IMR-90 (cell line): ENCODE measurements around the gene MFRP. TPM values are rescaled to one million over a fixed set of nuclear protein-coding genes. Genes with fewer than 3 reads are reported as not detected.

Experiments
- ATAC-seq: fragments of 200-7000 bp; cut with Tn5 transposase; 2 replicates; pipeline ENCODE4 v1.9.1; 2020; ENCODE audit warnings: low read depth, mild to moderate bottlenecking, moderate library complexity
- BruUV-seq: library from RNA; stranded (reverse); fragments of 400-500 nt; replicated peaks from 2 replicates; lab custom pipeline; 2021; lab: Mats Ljungman, UMichigan
- CTCF ChIA-PET: fragments of 300-600 bp; formaldehyde crosslinking; extraction: SDS; loops from one replicate; lab custom pipeline; 2021; ENCODE audit warnings: antibody characterized with exemption; lab: Yijun Ruan, JAX
- POLR2A ChIA-PET: fragments of 300-600 bp; sonication (Branson Sonifier 250); formaldehyde crosslinking; loops from one replicate; lab custom pipeline; 2022; ENCODE audit warnings: antibody characterized with exemption; ENCODE audit not compliant: unreplicated experiment; lab: Charles Lee
- DNase-seq: peaks from one replicate; pipeline ENCODE4 v3.0.0; 2013
- H2AFZ ChIP-seq: replicated peaks from 2 replicates; pipeline ENCODE3; 2013; ENCODE audit warnings: low read length, mild to moderate bottlenecking; ENCODE audit not compliant: poor library complexity
- H2AK5ac ChIP-seq: 2 replicates; pipeline ENCODE4 v1.6.1; 2013; ENCODE audit warnings: low read depth, low read length, inconsistent platforms
- H2AK9ac ChIP-seq: replicated peaks from 2 replicates; pipeline ENCODE3; 2013; ENCODE audit warnings: mild to moderate bottlenecking, low read depth, low read length, moderate library complexity; ENCODE audit not compliant: poor library complexity
- H2BK120ac ChIP-seq: 2 replicates; pipeline ENCODE4 v1.6.1; 2013; ENCODE audit warnings: low read depth, low read length, inconsistent platforms
- H2BK15ac ChIP-seq: 3 replicates; pipeline ENCODE4 v1.6.1; 2013; ENCODE audit warnings: low read depth, low read length, inconsistent platforms
- H2BK20ac ChIP-seq: 2 replicates; pipeline ENCODE4 v1.6.1; 2013; ENCODE audit warnings: low read depth, mild to moderate bottlenecking, inconsistent platforms, low read length, moderate library complexity
- H2BK5ac ChIP-seq: 2 replicates; pipeline ENCODE4 v1.6.1; 2013; ENCODE audit warnings: mild to moderate bottlenecking, low read depth, low read length, inconsistent platforms; ENCODE audit not compliant: poor library complexity, severe bottlenecking
- H3K14ac ChIP-seq: replicated peaks from 2 replicates; pipeline ENCODE4 v1.6.1; 2013; ENCODE audit warnings: low read depth, low read length, inconsistent platforms
- H3K18ac ChIP-seq: 2 replicates; pipeline ENCODE4 v1.6.1; 2013; ENCODE audit warnings: low read depth, low read length, control low read depth
- H3K23ac ChIP-seq: 2 replicates; pipeline ENCODE4 v1.6.1; 2013; ENCODE audit warnings: low read depth, low read length, inconsistent platforms
- H3K27ac ChIP-seq: 2 replicates; pipeline ENCODE4 v1.5.1; 2013; ENCODE audit warnings: mild to moderate bottlenecking, control low read depth, low read length; ENCODE audit not compliant: insufficient read depth
- H3K27me3 ChIP-seq: 2 replicates; pipeline ENCODE4 v1.6.1; 2013; ENCODE audit warnings: low read length; ENCODE audit not compliant: control insufficient read depth, insufficient read depth
- H3K36me3 ChIP-seq: 2 replicates; pipeline ENCODE4 v1.6.1; 2013; ENCODE audit warnings: low read length, mixed read lengths; ENCODE audit not compliant: control insufficient read depth, insufficient read depth
- H3K4ac ChIP-seq: 2 replicates; pipeline ENCODE4 v1.6.1; 2013; ENCODE audit warnings: low read depth, low read length, inconsistent platforms
- H3K4me1 ChIP-seq: 2 replicates; pipeline ENCODE4 v1.6.1; 2013; ENCODE audit warnings: low read length, mixed read lengths; ENCODE audit not compliant: control insufficient read depth, insufficient read depth
- H3K4me2 ChIP-seq: 2 replicates; pipeline ENCODE4 v1.6.1; 2013; ENCODE audit warnings: low read depth, mild to moderate bottlenecking, control low read depth, low read length, moderate library complexity
- H3K4me3 ChIP-seq: 2 replicates; pipeline ENCODE4 v1.5.1; 2013; ENCODE audit warnings: low read depth, mild to moderate bottlenecking, control low read depth, low read length, moderate library complexity; ENCODE audit not compliant: insufficient read depth
- H3K56ac ChIP-seq: 2 replicates; pipeline ENCODE4 v1.6.1; 2013; ENCODE audit warnings: low read length, inconsistent platforms; ENCODE audit not compliant: insufficient read depth; ENCODE audit errors: extremely low read depth
- H3K79me1 ChIP-seq, 2 experiments: 2 replicates each; pipeline ENCODE4 v1.6.1; 2013; ENCODE audit warnings: low read length in 2 of 2, inconsistent platforms in 1 of 2, low read depth in 1 of 2
- H3K9ac ChIP-seq: 2 replicates; pipeline ENCODE4 v1.6.1; 2013; ENCODE audit warnings: low read depth, low read length, control low read depth
- H3K9me1 ChIP-seq: 2 replicates; pipeline ENCODE4 v1.6.1; 2013; ENCODE audit warnings: low read length, inconsistent platforms; ENCODE audit not compliant: insufficient read depth
- H3K9me3 ChIP-seq: 2 replicates; pipeline ENCODE4 v1.6.1; 2013; ENCODE audit warnings: low read length; ENCODE audit not compliant: control insufficient read depth, insufficient read depth
- H4K20me1 ChIP-seq: 2 replicates; pipeline ENCODE4 v1.6.1; 2013; ENCODE audit warnings: low read length, inconsistent platforms; ENCODE audit not compliant: insufficient read depth
- H4K5ac ChIP-seq: 2 replicates; pipeline ENCODE4 v1.6.1; 2013; ENCODE audit warnings: mild to moderate bottlenecking, low read depth, low read length, control low read depth
- H4K8ac ChIP-seq, 2 experiments: 2 replicates each; pipeline ENCODE4 v1.6.1; 2013; ENCODE audit warnings: low read depth in 2 of 2, low read length in 2 of 2, control low read depth in 1 of 2, inconsistent platforms in 1 of 2
- H4K91ac ChIP-seq: 2 replicates; pipeline ENCODE4 v1.6.1; 2013; ENCODE audit warnings: low read depth, low read length, inconsistent platforms; ENCODE audit not compliant: insufficient read depth
- BHLHE40 ChIP-seq: fragments of 150-350 bp; IDR thresholded peaks from 2 replicates; pipeline ENCODE4 v1.6.1; 2016; ENCODE audit warnings: mild to moderate bottlenecking, low read depth, low read length
- CEBPB ChIP-seq: IDR thresholded peaks from 2 replicates; pipeline ENCODE4 v1.6.1; 2012; ENCODE audit warnings: low read depth, low read length, improper control_type of control experiment
- MXI1 ChIP-seq: IDR thresholded peaks from 2 replicates; pipeline ENCODE4 v1.6.1; 2012; ENCODE audit warnings: low read depth, mild to moderate bottlenecking, low read length, moderate library complexity, borderline replicate concordance
- POLR2A ChIP-seq: IDR thresholded peaks from 2 replicates; pipeline ENCODE4 v1.6.1; 2012; ENCODE audit warnings: mild to moderate bottlenecking, low read depth, low read length
- RAD21 ChIP-seq: IDR thresholded peaks from 2 replicates; pipeline ENCODE4 v1.6.1; 2012; ENCODE audit warnings: low read length, improper control_type of control experiment
- RCOR1 ChIP-seq: IDR thresholded peaks from 2 replicates; pipeline ENCODE4 v1.6.1; 2012; ENCODE audit warnings: mild to moderate bottlenecking, low read length, improper control_type of control experiment; ENCODE audit not compliant: insufficient replicate concordance
- WGBS, 2 experiments: methylation state at CpG; one replicate each; pipeline versions ENCODE4 v1.1.5 to v1.1.7; 2013; ENCODE audit warnings: missing lambda C conversion rate in 2 of 2; ENCODE audit not compliant: insufficient read length in 1 of 2; ENCODE audit errors: extremely low coverage in 2 of 2; 5-methylcytosine and 5-hydroxymethylcytosine counted together
- dilution Hi-C: fragments of 300-500 bp; cut with HindIII; formaldehyde crosslinking; loops from one replicate; pipeline ENCODE4 v1.14.3; 2018; ENCODE audit warnings: low sequenced_read_pairs; ENCODE audit not compliant: unreplicated experiment
- in situ Hi-C: fragments of 300-500 bp; cut with MboI; formaldehyde crosslinking; loops from 3 replicates; pipeline ENCODE4 v1.14.3; 2019; ENCODE audit warnings: low sequenced_read_pairs, inconsistent platforms, mixed read lengths
- intact Hi-C: fragments of 100-400 bp; cut with micrococcal nuclease; formaldehyde crosslinking; loops from 2 replicates; pipeline ENCODE4 v1.10.0; 2022
- polyA plus RNA-seq, 3 experiments: library from polyadenylated mRNA; depleted of rRNA; stranded (reverse); fragments of >200 nt; gene quantifications; 2 replicates each; pipeline ENCODE4 v1.2.3, GENCODE V29; 2012; ENCODE audit warnings: low replicate concordance in 1 of 3
- total RNA-seq: library from RNA; depleted of rRNA; stranded (reverse); fragments of >200 nt; gene quantifications from 2 replicates; pipeline ENCODE4 v1.2.3, GENCODE V29; 2012
- TF ChIP-seq, protein P1 (sequence below): fragments of 150-350 bp; IDR thresholded peaks from 2 replicates; pipeline ENCODE4 v1.6.1; 2017; ENCODE audit warnings: mild to moderate bottlenecking, antibody characterized with exemption, low read length, low read depth

The MFRP gene
- total and polyA plus RNA-seq, 2 of the 4 experiments (the other 2 are of a cell fraction): not detected

- no TSS peak for BruUV-seq
- Histone ChIP-seq H3K9me1 (no peaks in the 10 kb centered on the region; the same call in 1 of the 2 replicates), H4K20me1 (no peaks in the 10 kb centered on the region), H2AK9ac (no peak overlapping the region), H4K91ac (no peak overlapping the region; the same call in 1 of the 2 replicates), H3K4me3 (no peak overlapping the region), H3K4me2 (no peak overlapping the region), H3K27me3 (no peaks in the 10 kb centered on the region), H3K9me3 (no peaks in the 10 kb centered on the region), H3K4me1 (peaks cover 26% of the 10 kb centered on the region), H3K79me1 (no peaks in the 10 kb centered on the region), H2BK15ac (no peak overlapping the region), H3K18ac (no peak overlapping the region), H2AK5ac (no peak overlapping the region), H3K4ac (no peak overlapping the region), H2BK20ac (no peak overlapping the region), H3K14ac (no peak overlapping the region), H4K8ac (no peak overlapping the region), H2AFZ (peak overlapping the region; percentile 49), H4K5ac (no peak overlapping the region), H2BK120ac (no peak overlapping the region; the same call in 1 of the 2 replicates), H2BK5ac (no peak overlapping the region), H3K27ac (no peak overlapping the region), H3K56ac (no peak overlapping the region), H3K36me3 (no peaks in the 10 kb centered on the region), H3K9ac (no peak overlapping the region), H3K23ac (no peak overlapping the region)
- ChIA-PET POLR2A (no interaction called here), CTCF (interaction anchor here (0.6 to 4.0 kb wide), 3 partner anchors 21 to 69 kb away, joined by 3 to 32 read pairs (median 3); no protein-coding TSS in a partner anchor)
- no peak for ATAC-seq
- intact Hi-C loops (no loop called here), dilution Hi-C loops (no loop called here), in situ Hi-C loops (no loop called here)
- 79% methylated on average over 4 of the region's 12 CpGs; no CpG with 5 or more reads in 1 of the 2 experiments for WGBS, 2 experiments
- TF ChIP-seq RCOR1: no peak
- no peak for TF ChIP-seq BHLHE40
- TF ChIP-seq MXI1: no peak
- no peak for TF ChIP-seq POLR2A
- no peak for TF ChIP-seq CEBPB
- no peak for TF ChIP-seq RAD21
- TF ChIP-seq, protein P1, sequence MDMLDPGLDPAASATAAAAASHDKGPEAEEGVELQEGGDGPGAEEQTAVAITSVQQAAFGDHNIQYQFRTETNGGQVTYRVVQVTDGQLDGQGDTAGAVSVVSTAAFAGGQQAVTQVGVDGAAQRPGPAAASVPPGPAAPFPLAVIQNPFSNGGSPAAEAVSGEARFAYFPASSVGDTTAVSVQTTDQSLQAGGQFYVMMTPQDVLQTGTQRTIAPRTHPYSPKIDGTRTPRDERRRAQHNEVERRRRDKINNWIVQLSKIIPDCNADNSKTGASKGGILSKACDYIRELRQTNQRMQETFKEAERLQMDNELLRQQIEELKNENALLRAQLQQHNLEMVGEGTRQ: no peak
- no peak for DNase-seq
These were observed 30.8 kb upstream of the MFRP start for GRCh38 chr11:119377112-119377901.
